Colonic mucosa (tissue), 4 donors: ENCODE data around the gene FBXL7. TPM values are rescaled to one million over a fixed set of nuclear protein-coding genes. Genes with fewer than 3 reads are reported as not detected.

ENCODE experiments used
- DNase-seq: peaks from one replicate; pipeline ENCODE4 v3.0.0-alpha.2; 2020
- H3K27ac ChIP-seq: fragments of 200-600 bp; one replicate; pipeline ENCODE4 v1.8.0; 2021
- H3K27me3 ChIP-seq: fragments of 200-600 bp; one replicate; pipeline ENCODE4 v1.8.0; 2021
- H3K36me3 ChIP-seq: fragments of 200-600 bp; one replicate; pipeline ENCODE4 v1.8.0; 2021
- H3K4me1 ChIP-seq: fragments of 200-600 bp; one replicate; pipeline ENCODE4 v1.8.0; 2021; ENCODE audit warnings: mild to moderate bottlenecking
- H3K4me3 ChIP-seq: fragments of 200-600 bp; one replicate; pipeline ENCODE4 v1.8.0; 2021
- H3K9ac ChIP-seq, 2 donors: one replicate each; pipeline ENCODE4 v1.7.0; 2013; ENCODE audit warnings: control low read depth in 2 of 2, low read depth in 2 of 2, low read length in 2 of 2
- H3K9me3 ChIP-seq: fragments of 200-600 bp; one replicate; pipeline ENCODE4 v1.8.0; 2021
- CTCF ChIP-seq: fragments of 200-600 bp; IDR thresholded peaks from one replicate; pipeline ENCODE4 v1.8.0; 2022; ENCODE audit warnings: antibody characterized with exemption, mild to moderate bottlenecking
- intact Hi-C: fragments of 100-400 bp; cut with DNase I; formaldehyde crosslinking; loops from one replicate; pipeline ENCODE4 v1.14.1; 2022
- total RNA-seq, 2 donors: library from RNA; stranded (reverse); fragmentation: NEBNext Ultra II Directional in 1 of 2; extraction: Animal tissue kit (Norgen Biotek cat#: 25700) in 1 of 2; gene quantifications; one replicate each; pipeline ENCODE4 v1.2.1, GENCODE V29; 2021
- donor health status: healthy.
- donor health status: DM: no; HTN: no; CAD: no.
- donor health status: DM: no; HTN: no; CAD: no.

Gene FBXL7
- total RNA-seq, 2 donors from 2014 or later = 1.6 to 3.0 TPM

- no peaks in the 10 kb centered on the region for H3K9me3 ChIP-seq
- no peak overlapping the region for H3K4me3 ChIP-seq
- H3K4me1 ChIP-seq = no peaks in the 10 kb centered on the region
- no peak for TF ChIP-seq CTCF
- no peak overlapping the region for H3K9ac ChIP-seq
- H3K27ac ChIP-seq = no peak overlapping the region
- intact Hi-C loops = no loop called here
- H3K36me3 ChIP-seq = no peaks in the 10 kb centered on the region
- H3K27me3 ChIP-seq = no peaks in the 10 kb centered on the region
- DNase-seq = no peak
Measured at GRCh38 chr5:15959370-15960164, 459.6 kb downstream of the FBXL7 start.

- no peaks in the 10 kb centered on the region for H3K9me3 ChIP-seq
- no peak overlapping the region for H3K9ac ChIP-seq
- no peak overlapping the region for H3K4me3 ChIP-seq
- no peak overlapping the region for H3K27ac ChIP-seq
- no peak for TF ChIP-seq CTCF
- no peaks in the 10 kb centered on the region for H3K36me3 ChIP-seq
- DNase-seq = no peak
- H3K4me1 ChIP-seq = no peaks in the 10 kb centered on the region
- no peaks in the 10 kb centered on the region for H3K27me3 ChIP-seq
- intact Hi-C loops = no loop called here
Measured at GRCh38 chr5:15966066-15966640, 466.2 kb downstream of the FBXL7 start.

GRCh38 chr5:15966651-15967050, 466.7 kb downstream of the FBXL7 start:
- H3K27ac ChIP-seq = no peak overlapping the region
- no peak for DNase-seq
- H3K4me3 ChIP-seq = no peak overlapping the region
- no peaks in the 10 kb centered on the region for H3K36me3 ChIP-seq
- intact Hi-C loops = no loop called here
- no peaks in the 10 kb centered on the region for H3K9me3 ChIP-seq
- H3K9ac ChIP-seq = no peak overlapping the region
- H3K27me3 ChIP-seq = no peaks in the 10 kb centered on the region
- TF ChIP-seq CTCF = no peak
- no peaks in the 10 kb centered on the region for H3K4me1 ChIP-seq

- Histone ChIP-seq H3K9me3 (no peaks in the 10 kb centered on the region), H3K4me1 (no peaks in the 10 kb centered on the region), H3K27me3 (no peaks in the 10 kb centered on the region), H3K36me3 (no peaks in the 10 kb centered on the region), H3K27ac (no peak overlapping the region), H3K4me3 (no peak overlapping the region), H3K9ac (no peak overlapping the region)
- no peak for DNase-seq
- intact Hi-C loops = no loop called here
- TF ChIP-seq CTCF = no peak
Measured at GRCh38 chr5:15968993-15969392, 469.0 kb downstream of the FBXL7 start.

GRCh38 chr5:15977851-15978250, 477.9 kb downstream of the FBXL7 start:
- Histone ChIP-seq H3K9ac (no peak overlapping the region), H3K9me3 (no peaks in the 10 kb centered on the region), H3K4me3 (no peak overlapping the region), H3K4me1 (no peaks in the 10 kb centered on the region), H3K27ac (no peak overlapping the region), H3K36me3 (no peaks in the 10 kb centered on the region), H3K27me3 (no peaks in the 10 kb centered on the region)
- intact Hi-C loops = no loop called here
- no peak for TF ChIP-seq CTCF
- no peak for DNase-seq
